Ramos (cell line): ENCODE results near the gene CTRB1.

Experiments
- in situ Hi-C: fragments of 300-500 bp; cut with MboI; formaldehyde crosslinking; loops from one replicate; pipeline ENCODE4 v1.14.3; 2022; ENCODE audit warnings: low sequenced_read_pairs; ENCODE audit not compliant: unreplicated experiment

CTRB1 gene

DNA sequence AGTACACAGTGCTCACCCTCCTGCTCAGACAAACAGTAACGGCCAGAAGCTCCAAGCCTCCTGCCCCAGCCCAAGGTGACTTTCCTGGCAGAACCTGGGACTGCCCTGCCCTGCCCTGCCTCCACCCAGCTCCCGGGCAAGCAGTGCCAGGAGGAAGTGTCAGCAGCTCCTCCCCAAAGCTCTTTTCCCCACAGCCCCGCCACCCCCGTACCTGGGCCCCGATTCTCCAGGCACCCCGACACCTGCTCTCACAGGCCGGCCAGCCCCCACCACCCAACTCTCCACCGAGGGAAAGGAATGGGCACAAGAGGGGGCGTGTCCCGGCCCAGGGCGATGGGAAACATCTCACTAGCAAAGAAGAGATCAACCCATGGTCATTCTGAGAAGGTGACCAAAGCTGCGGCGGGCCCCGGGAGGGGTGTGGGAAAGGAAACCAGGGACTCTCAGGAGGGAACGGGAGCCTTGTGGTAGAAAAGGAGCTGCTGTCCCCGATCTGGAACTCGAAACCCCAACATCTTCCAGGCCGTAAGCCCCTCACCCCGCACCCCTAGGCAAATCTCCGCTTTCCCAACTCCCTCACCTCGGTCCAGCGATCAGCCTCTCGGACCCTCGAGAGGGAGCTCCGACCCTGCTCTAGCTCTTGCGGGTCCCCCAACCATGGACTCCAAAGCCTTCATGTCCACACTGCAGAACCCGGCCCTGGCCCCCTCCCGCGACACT, 31.5 kb downstream of the CTRB1 start:
- in situ Hi-C loops, result no loop called here

DNA sequence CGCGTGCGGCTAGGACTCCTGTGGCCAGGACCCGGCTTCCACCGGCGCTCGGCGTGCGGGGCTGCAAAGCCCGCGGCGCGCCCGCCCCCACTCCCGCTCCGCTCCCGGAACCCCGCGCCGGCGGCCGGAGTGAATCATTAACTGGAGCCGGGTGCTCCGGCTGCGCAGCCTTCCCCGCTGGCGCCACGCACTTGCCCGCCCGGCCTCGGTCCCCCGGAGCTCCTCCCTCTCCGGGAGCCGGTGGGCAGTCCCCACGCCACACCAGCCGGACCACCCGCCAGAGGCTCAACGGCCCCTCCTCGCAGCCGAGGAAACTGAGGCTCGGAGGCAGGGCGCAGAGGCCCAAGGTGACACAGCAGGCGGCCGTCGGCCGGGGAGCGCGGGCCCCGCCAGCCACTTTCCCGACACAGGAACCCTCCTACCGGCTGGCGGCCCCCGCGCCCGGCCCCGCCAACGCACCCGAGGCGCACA, 32.1 kb downstream of the CTRB1 start:
- in situ Hi-C loops, result no loop called here

DNA sequence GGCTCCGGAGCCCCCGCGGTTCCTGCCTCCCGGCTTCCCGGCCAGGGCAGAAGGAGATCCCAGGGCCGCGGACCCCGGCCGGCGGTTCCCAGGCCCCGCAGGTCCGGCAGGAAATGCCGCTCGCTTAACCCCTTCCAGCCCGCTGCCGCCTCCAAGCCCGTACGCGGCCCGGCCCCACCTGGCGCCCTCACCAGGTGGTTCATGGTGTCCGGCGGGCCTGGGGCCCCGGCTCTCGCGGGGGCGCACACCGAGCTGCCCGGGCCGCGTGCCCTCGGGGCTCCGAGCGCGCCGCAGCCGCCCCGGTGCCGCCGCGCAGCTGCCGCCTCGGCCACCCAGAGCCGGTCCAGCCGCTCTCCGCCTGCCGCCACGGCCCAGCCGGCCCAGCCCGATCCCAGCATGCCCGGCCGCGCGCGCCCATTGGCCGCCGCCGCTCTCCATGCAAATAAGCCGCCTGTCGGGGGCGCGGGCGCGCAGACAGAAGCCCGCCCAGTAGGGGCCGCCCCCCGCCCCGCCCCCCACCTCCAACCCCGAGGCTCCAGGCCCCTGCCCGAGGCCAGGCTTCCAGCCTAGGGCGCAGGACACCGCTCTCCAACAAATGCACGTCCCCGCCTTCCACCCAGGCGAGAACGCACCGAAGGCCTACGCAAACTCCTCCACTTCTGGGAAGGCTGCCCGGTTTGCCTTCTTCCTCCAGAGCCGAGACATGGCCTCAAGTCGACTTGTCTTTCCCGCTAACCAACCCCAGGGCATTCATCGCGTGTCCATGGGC, 32.7 kb downstream of the CTRB1 start, which contains the start of gene BCAR1:
BCAR1 (minus strand) TSS at position 345 of the 769 bp plus-strand sequence; CDS start at position 203, 142 bp downstream.
- in situ Hi-C loops, result no loop called here

DNA sequence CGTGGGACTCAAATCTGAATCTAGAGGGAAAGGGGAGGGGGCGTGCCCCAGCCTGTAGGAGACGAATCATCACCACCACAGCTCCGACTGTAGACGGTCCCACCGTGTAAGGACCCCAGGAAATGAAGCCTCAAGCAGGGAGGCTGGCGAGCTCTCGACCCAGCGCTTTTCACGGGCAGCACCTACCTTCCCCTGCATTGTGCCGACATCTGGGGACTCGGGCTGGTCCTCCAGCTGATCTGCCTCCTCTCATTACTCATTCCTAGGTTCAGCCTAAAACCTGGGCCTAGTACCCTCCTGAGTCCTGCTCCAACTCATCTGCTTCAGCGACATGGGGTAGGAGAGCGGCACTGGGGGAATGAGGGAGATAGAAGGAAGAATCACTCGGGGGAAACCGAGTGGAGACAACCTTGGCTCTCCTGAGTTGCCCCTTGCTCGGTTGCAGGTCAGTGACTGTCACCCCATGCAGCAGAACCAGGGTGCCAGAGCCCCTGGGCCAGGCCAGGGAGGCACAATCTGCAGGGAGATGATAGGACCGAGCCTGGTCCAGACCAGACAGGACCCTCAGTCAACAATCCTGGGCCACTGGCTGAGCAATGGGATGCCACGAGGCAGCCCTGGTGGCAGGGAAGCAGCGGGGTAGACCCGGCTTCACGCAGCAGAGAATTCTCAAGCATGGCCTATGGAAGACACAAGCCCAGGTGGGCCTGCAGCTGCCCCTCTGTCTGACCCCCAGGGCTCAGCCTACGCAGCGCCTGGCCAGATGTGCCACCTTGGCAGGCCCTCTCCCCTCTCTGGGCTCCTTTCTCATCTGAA, 33.5 kb downstream of the CTRB1 start:
- in situ Hi-C loops, result no loop called here

DNA sequence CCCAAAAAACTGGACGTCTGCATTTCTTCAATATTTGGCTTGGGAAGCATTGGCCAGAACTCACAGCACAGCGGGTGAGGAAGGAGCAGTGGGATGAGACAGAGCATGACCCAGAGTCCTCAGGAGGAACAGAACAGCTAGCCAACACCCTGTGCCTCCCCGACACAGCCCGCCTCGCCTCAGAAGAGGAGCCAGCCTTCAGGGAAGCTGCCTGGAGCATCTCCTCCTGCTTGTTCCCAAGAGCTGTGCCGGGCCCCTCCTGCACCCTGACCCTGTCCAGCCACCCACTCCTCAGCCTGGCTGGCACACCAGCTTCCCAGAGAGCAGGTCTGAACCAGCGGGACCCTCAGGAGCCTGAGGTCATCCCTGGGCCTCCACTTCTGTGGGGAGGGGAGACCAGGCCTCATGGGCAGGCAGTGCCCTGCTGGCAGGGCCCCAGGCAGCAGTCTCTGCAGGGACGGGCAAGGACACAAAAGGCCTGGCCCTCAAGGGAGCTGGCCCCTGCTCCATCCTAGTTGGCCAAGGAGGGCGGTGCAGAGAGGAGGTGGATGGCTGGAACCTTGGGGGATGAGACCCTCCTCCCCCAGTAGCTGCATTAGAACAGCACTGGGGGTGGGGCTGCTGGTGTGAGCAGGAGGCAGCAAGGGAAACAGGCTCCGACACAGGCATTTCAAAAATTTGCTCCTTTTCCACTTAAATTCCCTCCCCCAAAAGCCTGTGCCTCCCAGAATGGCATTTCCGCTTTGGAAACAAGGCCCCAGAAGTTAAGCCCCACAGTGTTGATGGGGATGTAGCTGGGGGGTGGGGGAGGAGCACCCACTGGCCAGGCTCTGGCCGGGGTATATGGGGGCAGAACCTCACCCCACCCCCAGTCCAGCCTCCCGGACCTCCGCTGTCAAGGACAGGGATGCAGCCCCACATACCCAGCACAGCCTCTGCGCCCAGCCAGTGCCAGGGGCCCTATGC, 34.4 kb downstream of the CTRB1 start:
- in situ Hi-C loops, result no loop called here

DNA sequence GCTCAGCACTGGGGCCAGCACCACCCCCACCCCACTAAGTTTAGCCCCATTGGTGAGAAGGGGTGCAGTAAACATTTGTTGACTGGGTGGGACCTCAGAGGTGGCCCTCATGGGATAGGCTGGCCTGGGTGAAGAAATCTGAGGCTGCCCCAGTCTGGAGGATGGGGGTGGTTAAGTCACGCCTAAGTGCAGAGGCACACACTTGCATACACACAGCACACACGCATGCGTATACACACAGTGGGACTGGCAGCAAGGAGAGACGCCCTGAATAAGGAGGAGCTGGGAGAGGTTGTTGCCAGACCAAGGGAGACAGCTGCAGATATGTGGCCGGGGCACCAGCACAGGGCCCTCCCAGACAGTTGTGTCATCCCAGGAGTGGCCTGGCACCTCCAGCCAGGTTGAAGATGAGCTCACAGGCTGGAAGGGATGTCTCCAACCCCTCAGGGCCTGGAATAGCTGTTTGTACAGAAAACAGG, 35.6 kb downstream of the CTRB1 start:
- in situ Hi-C loops, result no loop called here

DNA sequence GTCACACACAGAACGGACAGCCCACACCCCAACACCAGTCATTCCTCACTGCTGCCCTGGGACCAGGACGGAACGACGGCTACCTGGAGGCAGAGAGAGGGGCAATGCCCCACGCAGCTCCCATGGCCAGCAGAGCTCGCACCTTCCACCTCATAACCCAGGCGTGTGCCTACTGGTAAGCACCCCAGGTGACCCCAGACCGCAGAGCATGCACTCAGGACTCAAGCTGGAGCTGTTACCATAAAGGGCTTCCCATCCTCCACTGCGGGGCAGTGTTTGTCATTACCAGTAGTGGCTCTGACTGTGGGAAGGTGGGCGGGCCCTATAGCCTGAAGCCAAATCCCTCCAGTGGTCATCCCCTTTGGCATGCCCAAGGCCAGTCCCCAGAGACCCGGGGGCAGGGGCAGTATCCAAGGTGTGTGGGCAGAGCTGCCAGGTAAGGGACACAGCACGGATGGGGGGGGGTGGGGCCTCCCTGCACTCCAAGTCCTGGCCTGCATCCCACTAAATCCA, 37.3 kb downstream of the CTRB1 start:
- in situ Hi-C loops, result no loop called here

DNA sequence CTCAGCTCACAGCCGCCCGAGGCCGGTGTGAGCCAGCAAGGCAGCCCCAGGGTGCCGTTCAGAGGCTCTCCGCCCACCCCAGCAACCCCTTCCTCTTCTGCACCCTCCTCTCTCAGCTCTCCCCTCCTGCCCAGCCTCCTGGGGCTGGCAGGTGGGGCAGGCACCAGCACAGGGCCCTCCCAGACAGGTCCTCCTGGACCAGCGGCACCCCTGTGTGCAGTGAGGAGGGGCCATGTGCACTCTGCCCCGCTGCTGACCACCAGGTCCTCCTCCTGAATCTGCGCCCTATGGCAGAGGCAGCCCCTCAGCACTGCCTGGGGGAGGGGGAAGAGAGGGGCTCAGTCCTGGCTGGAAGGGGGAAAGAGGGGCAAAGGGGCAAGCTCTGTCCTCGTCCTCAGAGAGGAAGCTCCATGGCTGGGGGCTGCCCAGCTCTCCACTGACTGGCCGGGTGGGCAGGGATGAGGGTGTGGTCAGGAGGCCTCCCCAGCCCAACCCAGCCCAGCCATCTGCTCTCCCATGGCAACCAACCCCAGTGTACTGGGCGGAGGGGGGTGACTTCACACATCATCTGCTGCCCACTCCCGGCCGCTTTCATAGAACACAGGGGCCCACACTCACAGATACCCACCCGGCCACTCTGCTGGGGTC, 38.0 kb downstream of the CTRB1 start:
- in situ Hi-C loops, result no loop called here

DNA sequence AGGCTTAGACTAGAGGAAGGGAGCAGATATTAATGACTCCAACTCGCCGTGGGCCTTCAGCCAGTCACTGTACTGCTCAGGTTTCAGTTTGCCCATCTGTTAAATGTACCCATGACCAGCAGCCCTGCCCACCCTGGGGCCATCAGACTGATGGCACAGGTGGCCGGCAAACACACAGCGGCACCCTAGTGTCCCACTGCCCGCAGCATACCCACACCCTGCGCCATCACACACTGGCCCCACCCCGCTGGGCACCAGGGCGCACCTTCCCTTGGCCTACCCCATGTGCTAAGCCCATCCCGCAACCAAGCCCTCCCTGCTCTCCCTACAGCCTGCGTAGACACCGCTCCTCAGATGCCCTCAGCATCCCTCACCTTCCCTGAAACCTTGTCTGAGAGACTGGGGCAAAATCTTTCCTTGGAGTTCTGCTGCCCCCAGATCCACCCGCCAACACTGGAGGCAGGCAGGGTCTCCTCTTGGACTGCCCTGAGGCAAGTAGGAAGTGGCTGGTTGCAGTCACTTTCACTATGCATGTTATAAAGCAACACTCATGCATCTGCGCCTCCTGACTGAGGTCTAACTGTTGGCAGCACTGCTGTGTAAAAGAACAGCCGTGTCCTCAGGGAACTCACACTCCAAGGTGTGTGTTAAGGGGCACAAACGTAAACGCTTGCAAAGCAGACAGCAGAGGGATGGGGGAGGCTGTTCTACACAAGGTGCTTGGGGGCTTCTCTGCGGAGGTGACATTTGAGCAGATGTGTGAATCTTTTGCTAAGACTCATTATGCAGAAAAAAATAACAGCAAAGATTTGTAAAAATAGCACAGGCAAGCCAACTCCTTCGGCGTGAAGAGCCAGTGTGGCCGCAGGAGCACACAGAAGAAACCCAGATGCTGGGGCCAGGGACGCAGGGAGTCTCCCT, 39.4 kb downstream of the CTRB1 start:
- in situ Hi-C loops, result no loop called here

DNA sequence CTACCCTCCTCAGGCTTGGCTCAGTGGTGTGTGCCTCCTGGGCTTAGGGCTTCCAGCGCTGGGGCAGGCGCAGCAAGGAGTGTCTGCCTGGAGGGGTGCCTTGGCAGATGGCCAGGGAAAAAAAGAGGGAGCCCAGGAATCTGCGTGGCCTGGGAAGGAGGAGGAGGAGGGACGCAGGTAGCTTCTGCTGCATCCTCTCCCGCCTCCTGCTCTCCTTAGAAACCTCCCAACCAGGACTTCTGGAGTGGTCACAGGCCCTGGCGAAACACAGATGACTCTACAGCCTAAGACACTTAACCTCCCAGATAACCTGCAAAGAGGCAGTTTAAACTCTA, 40.0 kb downstream of the CTRB1 start:
- in situ Hi-C loops, result no loop called here

DNA sequence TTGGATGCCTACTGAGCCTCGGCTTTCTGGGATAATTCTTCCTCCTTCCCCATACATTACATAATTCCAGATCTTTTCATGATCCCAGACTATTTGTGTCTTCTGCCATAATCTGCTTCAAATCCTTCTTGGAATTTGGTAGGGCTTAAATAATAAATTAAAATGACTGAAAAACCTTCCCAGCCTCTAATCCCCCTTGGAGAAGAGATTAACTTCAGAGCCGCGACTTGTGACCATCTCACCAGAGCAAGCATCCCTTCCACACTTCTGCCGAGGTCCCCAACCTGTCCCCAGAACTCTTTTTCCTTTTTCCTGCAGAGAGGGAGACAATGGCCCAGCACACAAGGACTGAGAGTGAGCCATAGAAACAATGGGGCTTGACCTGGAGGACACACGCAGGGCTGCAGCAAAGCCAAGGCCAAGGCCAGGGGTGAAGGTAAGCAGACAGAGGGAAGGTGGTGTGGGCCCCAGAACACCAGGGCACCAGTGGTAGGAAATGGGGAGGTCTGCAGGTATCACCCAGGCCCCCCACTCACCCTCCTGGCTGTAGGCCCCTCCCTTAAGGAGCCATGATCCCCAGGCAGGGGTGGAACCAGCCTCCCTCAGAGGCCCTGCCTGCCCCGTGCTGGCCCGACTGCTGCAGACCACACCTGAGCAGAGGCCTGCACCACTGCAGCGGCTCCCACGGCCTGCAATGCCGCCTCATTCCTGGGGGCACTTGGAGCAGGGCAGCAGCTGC, 42.2 kb downstream of the CTRB1 start:
- in situ Hi-C loops, result no loop called here

DNA sequence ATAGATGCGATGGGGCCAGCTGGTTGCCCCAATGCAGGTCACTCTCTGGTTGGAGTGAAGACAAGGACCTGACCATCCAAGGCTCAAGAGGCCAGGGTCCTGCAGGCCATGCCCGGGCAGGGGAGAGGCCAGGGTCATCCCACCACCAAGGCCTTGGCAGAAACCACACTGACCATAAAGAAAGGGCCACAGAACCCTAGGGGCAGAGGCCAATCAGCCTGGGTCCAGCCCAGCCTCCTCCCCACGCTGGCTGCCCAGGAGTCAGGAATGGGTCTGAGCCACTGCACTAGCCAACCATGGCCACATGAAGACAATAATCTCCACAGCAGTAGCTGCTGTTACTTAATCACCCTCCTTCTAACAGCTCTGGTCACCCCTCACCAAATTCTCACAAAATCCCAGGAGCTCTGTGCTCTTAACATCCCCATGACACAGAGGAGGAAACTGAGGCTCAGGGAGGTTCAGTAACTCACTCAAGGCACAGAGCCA, 42.8 kb downstream of the CTRB1 start:
- in situ Hi-C loops, result no loop called here

DNA sequence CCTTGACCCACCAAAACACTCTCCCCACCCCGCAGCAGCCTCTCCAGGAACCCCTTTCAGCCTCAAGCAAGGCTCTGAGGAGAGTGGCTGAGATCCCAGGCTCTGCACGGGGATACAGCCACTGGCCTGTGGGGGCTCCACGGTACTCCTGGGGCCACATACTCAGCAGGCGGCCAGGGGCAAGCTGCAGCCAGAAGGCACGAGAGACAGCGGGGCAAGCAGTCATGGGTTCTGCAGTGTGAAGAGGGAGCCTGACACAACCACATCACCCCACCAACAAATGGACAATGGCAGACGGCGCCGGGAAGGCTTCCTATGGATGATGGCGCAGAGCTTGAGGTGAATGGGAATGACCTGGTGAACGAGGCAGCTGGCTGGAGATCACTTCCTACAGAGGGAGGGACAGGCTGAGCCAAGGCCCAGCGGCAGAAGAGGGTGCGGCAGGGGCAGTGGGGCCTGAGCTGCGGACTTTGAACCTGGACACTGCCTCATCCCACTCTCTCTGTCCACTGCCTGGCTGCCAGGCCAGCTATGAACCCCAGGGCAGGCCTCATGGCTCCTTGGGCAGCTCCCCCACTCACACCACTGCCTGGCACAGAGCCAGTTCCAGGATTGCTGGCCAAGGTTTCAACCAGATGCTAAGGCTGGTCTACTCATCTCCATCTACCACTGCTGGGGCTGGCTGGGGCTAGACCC, 43.5 kb downstream of the CTRB1 start:
- in situ Hi-C loops, result no loop called here

DNA sequence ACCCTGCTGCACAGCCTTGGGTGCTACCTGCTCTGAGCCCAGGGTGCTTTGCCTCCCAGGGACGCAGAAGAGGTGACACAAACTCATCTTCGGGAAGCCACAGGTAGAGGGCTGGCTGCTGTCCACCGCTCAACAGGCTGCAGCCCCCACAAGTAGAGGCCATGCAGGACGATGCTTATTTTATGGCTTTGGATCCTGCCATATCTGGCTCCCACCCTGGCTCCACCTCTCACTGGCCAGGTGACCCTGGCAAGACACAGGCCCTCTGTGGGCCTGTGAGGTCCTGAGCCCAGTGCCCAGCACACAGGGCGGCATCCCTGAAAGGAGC, 44.0 kb downstream of the CTRB1 start:
- in situ Hi-C loops, result no loop called here

DNA sequence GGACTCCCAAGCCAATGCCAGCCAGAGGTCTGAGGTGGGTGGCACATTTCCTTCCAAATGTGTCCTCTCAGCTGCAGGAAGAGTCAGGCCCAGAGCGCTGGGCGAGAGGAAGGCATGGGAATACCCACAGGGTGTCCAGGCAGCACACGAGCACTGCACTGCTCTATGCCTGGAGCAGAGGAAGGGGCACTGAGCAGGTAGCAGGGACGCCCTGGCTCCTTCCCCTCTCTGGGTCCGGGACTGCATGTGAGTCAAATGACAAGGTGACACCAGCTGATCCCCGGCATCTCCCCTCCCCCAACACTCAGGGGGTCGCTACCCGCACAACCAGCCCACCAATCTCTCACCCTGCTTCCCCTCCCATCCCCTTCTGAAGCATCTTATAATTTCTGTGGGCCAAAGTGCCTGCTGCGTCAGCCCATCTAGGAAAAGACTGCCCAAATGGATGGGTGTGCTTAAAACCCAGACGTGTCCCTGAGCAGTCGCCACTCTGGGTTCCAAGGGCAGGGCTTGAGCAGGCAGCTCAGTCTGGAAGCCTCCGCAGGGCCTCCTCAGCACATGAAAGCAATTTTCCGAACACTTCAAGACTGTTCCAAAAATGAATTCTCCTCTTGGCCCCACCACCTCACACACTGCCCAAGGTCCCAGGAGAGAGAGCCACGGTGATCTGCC, 44.6 kb downstream of the CTRB1 start:
- in situ Hi-C loops, result no loop called here

DNA sequence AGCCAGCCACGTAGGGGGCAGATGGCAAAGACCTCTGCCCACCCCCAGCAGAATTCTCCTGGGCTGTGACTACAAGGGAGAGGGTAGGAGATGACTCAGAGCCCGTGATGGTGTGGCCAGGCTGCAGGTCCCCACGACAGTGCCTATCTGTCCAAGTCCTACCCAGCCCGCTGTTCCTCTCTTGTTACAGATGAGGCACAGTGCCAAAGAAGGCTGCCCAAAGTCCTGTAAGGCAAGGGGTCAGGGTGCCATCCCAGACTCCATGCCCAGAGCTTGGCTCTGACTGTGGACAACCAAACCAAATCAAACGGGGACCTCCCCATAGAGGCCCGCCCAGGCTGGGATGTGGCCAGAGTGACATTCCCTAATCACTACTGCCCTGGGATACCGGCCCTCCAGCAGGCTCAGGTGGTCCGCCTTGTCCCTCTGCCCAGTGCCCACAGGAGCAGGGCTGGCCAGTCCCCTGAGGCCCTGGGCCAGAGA, 45.2 kb downstream of the CTRB1 start:
- in situ Hi-C loops, result no loop called here
